Measurements from ENCODE around the gene FGF1. TPM values are rescaled to one million over a fixed set of nuclear protein-coding genes. Genes with fewer than 3 reads are reported as not detected.

Gene FGF1
- polyA plus RNA-seq, 1 donor: 5.1 TPM

Other genes with a start within 250 kb of the FGF1 start
- 13.8 TPM for gene ARHGAP26, start 84.3 kb upstream of the FGF1 start, polyA plus RNA-seq (ENCODE audit: insufficient read length)

Data from hindlimb muscle (tissue), 1 donor.